GM18511 (cell line): ENCODE data around the gene HIVEP1.
"Not testable (repeated sequence)": the region's sequence is repeated elsewhere in the genome, so short reads cannot be mapped to it uniquely, and the experiment has no call there.

ENCODE experiments used
- ATAC-seq: cut with Tn5 transposase; IDR thresholded peaks from one replicate; pipeline ENCODE4 v1.9.1; 2021; ENCODE audit warnings: mild to moderate bottlenecking, moderate library complexity; ENCODE audit not compliant: unreplicated experiment

HIVEP1 gene

DNA sequence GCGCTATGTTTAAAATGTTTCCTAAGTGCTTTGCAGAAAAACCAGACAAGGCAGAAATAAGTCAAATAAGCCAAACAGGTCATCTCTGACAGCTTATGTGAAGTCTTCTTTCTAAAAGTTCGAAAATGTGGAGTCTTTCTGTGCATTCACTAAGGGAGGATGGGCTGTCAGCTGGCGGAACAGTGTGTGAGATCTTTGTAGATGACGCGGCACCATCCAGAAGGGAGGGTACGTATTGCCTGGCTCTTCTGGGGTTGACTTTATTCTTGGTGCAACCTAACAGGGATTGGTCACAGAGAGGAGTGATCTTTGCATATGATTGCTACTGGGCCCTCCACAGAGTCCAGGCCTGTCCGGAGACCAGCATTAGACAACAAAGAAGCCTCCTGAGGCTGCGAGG is 163.5 kb downstream of the HIVEP1 start:
- ATAC-seq: no peak

DNA sequence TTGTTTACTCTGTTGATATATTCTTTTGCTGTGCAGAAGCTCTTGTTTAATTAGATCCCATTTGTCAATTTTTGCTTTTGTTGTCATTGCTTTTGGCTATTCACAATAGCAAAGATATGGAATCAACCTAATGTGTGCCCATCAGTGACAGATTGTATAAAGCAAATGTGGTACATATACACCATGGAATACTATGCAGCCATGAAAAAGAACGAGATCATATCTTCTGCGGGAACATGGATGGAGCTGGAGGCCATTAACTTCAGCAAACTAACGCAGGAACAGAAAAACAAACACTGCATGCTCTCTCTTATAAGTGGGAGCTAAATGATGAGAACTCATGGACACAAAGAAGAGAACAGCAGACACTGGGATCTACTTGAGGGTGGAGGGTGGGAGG is 164.7 kb downstream of the HIVEP1 start:
- ATAC-seq: not testable (repeated sequence)

DNA sequence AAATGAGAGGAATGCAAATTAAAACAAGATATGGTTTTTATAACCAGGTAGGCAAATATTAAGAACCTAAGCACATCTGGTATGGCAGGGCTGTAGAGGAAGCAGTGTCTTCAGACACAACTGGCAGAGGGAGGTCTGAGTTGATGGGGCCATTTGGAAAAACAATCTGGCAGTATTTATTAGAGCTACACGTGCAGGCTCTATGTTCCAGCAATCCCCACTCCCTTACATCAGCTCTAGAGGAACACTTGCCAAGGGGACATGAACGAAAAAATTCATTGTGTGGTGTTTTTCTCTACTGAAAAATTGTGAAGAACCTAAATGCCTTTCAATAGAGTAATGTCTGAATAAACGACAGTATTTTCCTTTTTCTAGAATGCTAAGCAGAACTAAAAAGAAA is 166.4 kb downstream of the HIVEP1 start:
- ATAC-seq: no peak

DNA sequence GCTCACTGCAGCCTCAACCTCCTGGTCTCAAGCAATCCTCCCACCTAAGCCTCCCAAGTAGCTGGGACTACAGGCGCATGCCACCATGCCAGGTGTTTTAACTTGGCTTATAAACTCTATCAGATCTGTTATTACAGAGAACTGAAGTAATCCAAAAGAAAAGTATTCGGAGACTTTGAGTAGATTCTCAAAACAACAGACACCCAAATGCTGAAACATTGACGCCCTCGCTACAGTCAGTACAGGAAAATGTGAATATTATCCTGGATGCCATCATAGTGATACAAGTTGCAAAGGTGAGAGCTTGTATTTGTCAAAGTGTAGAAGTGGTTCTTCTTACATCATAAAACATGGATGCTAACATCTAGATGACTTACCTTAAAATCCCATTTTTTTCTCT is 169.4 kb downstream of the HIVEP1 start:
- no peak for ATAC-seq

DNA sequence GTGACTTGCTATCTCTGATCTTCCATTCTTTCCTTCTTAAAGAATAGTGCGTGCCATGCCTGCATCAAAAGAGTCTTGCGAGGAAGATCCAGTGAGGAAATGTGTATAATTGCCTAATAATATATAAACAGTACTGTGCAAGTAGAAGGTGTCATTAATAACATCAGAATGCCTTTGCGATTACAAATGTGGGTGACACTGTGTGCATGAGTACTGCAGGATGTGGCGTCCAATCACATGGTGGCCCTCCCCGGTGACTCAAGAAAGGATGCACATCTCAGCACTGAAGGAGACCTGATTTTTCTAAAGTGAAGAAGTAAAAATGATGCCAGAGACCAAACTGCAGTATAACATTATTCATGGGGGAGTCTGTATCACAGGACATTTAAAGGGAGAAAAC is 170.6 kb downstream of the HIVEP1 start:
- ATAC-seq: no peak

DNA sequence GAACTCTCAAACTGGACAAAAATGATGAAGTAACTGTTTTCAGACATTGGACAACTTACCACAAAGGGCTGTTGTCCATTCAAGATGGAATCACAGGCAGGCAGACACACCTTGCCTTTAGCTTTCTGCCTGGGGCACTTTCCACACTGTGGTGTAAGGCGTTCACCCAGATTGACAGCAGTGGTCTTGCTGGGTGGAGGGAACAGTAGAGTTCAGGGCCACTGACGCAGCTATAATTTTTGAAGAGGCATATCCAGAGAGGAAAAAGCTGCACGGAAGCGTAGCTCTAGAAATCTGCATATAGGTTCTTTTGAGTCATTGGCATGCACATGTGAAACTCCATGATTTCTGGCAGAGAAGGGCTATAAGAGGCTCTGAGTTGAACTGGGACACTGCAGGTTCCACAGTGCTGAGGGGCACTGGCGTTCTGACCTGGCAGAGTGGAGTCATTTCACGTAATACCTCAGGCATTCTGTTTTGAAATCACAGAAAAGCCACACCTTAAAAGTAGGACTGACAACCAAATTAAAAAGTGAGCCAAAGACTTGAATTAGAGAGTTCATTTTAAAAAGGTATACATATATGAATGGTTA is 173.1 kb downstream of the HIVEP1 start:
- no peak for ATAC-seq

DNA sequence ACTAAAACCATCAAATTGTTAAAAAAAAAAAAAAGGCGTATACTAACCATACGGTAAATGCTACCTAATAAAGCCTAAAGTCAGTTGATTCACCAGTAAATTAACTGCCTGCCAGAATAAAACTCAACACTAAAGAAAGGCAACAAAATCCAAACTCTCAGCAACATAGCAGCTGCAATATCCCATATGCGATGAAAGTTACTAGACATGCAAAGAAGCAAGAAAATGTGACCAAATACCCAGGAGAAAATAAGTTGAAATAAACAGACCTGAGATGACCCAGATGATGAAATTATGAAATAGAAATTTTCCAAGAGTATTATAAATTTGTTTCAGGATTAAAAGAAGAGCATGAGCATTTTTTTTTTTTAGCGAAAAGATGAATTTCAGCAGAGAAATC is 174.4 kb downstream of the HIVEP1 start:
- ATAC-seq: no peak

DNA sequence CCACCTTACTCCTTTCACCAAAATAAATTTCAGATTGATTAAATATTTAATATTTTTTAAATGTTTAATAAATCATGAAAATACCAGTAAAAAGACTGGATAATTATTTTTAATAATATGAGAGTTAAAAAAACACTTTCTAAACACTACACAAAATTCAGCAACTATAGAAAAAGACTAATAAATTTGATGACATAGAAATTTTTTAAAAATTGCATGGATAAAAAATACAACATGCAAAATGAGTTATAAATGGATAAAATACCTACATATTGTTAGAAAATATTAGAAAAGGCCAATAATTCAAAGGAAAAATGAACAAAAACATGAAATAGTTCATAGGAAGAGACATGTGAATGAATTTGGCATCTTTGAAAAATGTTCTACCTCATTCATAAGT is 177.0 kb downstream of the HIVEP1 start:
- no peak for ATAC-seq

DNA sequence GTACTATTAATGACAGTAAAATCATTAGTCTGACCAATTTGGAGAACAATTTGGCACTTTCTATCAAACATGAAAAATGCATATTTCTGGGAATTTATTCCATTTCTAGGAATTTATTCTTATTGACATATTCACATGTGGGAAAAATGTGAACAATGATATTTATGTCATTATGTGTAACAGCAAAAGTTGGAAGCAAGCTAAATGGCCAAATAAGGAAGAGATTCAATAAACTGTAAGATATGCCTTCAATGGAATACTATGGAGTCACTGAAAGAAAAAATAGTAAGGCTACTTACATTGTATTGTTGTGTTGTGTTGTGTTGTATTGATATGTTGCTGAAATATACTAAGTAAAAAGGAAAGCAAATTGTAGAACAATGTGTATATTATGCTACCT is 177.5 kb downstream of the HIVEP1 start:
- no peak for ATAC-seq

DNA sequence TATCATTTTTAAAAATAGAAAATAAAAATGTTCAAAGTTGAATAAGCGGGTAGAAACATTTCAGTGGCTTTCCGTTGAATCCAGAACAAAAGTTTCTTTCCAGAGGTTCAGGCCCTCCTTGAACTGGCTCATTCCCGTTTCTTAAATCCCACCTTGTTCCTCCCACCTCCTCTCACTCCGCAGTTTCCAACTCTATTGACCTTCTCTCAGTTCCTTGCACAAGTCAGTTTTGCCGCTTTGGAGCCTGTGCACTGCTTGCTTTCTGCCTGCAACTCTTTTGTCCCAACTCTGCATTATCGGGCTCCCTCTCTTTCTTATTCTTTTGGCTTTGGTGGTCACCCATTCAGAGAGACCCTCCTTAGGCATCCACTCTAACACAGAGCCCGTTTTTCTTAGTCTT is 178.1 kb downstream of the HIVEP1 start:
- ATAC-seq: no peak

DNA sequence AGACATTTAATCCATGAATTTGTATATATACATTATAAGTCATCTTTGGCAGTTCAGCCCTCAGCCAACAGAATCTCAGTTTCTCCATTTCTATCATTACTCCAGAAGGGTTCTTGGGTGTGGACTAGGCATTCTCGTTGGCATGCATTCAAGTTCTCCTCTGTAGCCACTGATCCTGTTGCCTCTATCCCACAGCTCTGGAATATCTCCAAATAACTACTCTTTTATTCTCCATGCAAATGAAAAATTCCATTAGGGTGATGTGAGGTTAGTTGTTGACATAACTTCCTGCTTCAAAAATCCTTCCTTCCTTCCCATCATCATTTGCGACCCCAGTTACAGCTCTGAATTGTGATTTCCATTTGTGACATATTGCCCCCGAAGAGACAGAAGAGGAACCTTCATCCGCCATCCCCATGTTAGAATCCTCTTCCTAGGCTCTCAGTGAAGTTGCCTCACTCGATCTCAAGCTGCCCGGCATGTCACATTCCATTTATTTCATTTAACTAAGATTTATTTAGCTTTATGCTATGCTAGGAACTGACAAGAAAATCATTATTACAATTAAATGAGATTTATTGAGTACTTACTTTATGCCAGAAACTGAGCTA is 184.3 kb downstream of the HIVEP1 start:
- ATAC-seq: no peak

DNA sequence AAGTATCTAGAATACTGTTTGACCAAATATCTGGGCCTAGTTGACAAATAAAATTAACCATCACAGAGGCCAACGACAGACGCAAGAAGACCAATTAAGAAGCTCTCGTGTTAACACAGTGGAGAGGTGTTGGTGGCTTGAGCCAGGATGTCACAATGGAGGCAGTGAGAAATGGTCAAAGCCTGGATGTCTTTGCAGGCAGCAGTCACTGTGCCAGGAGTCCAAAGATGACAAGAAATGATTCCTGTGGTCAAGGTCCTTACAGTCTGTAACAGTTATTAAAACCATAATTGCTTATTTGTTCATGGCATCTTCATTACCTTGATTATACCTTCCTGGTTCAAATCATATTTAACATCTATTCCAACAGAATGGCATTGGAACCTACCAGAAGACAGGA is 186.7 kb downstream of the HIVEP1 start:
- no peak for ATAC-seq

DNA sequence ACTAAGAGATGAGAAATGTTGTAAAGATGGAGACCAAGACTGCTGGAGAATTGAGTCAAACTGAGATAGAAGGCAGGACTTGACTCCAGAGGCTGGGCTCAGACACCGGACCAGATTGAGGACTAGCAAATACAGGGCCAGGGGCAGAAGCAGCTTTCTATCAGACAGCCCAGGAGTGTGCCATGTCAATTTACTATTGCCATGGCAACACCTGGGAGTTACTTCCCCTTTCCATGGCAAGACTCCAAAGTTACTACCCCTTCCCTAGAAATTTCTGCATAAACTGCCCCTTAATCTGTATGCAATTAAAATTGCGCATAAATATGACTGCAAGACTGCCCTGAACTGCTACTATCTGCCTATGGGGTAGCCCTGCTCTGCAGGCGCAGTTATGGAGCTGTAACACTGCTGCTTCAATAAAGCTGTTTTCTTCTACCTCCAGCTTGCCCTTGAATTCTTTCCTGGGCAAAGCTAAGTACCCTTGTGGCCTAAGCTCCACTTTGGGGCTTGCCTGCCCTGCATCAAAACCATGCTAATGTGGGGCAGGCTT is 188.0 kb downstream of the HIVEP1 start:
- no peak for ATAC-seq

DNA sequence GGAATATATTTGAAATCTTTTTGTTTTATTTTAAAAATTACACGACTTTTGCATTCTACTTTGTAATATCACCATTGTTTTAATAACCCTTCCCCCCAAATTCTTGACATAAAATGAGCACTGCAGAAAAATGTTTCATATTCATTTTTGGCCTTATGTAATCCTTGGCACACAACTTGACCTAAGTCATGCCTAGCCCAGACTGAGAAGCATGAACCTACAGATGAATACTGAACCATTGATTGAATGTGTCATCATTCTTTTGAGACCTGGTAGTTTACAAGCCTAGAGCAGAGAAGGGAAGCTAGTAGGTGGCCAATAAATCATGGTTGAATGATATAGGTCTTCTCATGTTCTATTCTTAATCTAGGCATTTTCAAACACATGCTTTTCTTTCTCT is 188.6 kb downstream of the HIVEP1 start:
- ATAC-seq: no peak

DNA sequence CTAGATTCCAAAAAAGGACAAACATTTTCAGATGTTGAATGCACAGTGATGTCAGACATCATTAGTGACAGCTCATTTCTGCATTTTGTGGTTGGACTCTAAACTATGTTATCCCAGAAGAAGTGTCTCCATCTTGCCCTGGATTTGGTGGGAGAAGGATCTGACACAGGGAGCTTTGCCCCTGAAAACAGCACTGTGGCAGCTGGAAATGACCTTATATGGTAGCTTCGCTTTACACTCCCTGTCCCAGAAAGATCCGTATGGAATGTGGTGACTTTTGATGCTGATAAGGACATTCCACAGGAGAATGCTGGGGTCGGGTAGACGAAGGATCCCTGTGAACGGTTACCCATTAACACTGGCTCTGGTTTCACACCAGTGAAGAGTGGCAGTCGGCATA is 190.9 kb downstream of the HIVEP1 start:
- ATAC-seq: no peak

DNA sequence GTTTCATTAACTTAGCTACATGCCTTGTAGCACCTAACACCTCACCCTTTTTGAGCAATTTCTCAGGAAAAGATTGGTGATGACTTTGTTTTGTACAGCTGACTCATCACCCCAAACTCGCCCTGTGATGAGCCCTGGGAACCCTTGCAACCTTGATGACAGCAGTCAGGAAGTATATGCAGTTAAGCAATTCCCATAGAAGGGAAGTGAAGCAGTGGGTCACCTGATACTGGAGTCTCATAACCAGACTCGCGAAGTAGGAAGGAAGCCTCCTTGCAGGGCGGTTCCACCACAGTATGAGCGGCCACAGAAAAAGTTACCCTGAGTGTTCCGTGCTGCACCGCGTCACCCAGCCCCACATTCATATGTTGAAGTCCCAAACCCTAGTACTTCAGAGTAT is 196.1 kb downstream of the HIVEP1 start:
- ATAC-seq: no peak

DNA sequence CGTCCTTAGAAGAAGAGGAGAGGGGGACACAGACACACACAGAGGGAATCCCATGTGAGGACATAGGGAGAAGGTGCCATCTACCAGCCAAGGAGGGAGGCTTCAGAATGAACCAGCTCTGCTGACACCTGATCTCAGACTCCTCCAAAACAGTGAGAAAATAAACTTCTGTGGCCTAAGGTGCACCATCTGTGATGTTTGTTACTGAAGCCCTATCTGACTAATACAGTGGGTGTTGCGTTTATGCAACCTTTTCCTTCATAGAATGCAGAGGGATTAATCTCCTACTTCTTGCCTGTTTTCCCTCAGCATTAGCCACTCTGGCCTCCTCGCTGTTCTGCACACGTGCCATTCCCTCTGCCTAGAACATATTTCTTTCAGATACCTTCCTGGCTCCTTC is 196.6 kb downstream of the HIVEP1 start:
- no peak for ATAC-seq
